D721Med (cell line): ENCODE measurements around the gene RPGRIP1.

Source experiments
- DNase-seq: peaks from one replicate; pipeline ENCODE4 v3.0.0; 2011; ENCODE audit warnings: low spot score; ENCODE audit not compliant: insufficient read length
- FAIRE-seq: peaks from 2 replicates; lab custom pipeline; 2011; peaks lifted over from hg19 to GRCh38; lab: Jason Lieb, UNC
- CTCF ChIP-seq: IDR thresholded peaks from 2 replicates; pipeline ENCODE4 v1.5.1; 2012; ENCODE audit warnings: mild to moderate bottlenecking, control low read depth; ENCODE audit not compliant: insufficient read depth; ENCODE audit errors: missing control alignments

RPGRIP1 gene

DNA sequence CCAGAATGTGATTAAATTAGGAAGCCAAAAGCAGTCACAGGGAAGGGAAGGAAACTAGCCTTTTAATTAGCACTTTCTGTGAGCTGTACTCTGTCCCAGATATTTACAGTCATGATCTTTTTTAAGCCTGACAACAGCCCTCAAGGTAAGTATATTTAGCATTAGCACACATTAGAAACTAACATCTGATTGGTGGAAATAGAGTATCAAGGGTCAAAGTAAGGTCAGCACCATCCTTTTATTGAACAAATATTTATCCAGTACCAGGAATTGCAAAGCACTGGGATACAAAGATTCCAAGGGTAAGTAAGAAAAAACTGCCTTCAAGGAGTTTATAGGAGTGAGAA is 28.2 kb downstream of the RPGRIP1 start:
- TF ChIP-seq CTCF: no peak
- DNase-seq: no peak
- no peak for FAIRE-seq

DNA sequence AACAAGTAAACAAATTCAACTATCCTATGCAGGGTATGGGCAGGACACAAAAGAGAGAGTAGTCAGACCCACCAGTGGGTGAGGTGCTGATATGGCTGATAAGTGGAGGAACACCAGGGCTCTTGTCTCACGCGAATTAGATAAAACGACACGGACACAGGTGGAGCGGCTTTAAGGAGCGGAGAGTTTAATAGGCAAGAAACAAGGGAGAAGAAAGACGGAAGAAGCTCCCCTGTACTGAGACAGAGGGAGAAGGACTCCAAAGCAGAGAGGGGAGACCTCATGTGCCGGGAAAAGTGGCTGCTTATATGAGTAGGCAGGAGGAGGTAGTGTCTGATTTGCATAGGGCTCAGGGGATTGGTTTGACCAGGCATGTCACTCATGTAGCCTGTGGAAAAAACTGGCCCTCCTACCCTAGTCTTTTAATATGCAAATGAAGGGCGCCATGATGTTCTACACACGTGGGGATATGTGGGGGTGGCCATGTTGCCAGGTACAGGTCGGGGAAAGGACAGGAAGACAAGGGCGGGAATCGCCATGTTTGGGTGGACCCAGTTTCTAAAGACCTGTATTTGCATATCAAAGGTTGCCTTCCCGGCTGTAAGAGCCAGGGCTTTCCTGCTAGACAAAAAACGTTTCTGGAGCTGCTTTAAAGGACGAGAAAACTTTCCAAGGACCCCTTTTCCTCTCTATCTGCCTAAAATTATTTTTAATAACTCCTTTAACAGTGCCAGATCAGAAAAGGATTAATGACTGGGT is 28.8 kb downstream of the RPGRIP1 start:
- DNase-seq (no peak), FAIRE-seq (no peak)
- TF ChIP-seq CTCF: no peak

GRCh38 chr14:21309238-21309636 is 29.4 kb downstream of the RPGRIP1 start:
- TF ChIP-seq CTCF: no peak

DNA sequence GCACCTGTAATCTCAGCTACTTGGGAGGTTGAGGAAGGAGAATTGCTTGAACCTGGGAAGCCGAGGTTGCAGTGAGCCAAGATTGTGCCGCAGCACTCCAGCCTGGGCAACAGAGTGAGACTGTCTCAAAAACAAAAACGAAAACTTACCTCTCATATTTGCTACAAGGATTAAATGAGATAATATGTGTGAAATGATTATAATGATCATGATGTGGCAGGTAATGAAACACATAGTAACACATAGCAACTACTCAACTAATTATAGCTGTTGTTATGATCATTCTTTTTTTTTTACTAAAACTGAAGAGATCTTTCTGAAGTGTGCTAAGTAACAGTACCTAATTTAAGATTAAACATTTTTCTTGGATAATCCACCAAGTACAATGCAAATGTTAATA is 30.1 kb downstream of the RPGRIP1 start:
- TF ChIP-seq CTCF: no peak
- DNase-seq (no peak), FAIRE-seq (no peak)

More at GRCh38 chr14:21309238-21309636, 29.4 kb downstream of the RPGRIP1 start:
- no peak for FAIRE-seq
- DNase-seq: no peak

GRCh38 chr14:21311614-21312013 is 31.7 kb downstream of the RPGRIP1 start:
- DNase-seq (no peak), FAIRE-seq (no peak)
- no peak for TF ChIP-seq CTCF

GRCh38 chr14:21313512-21313911 is 33.6 kb downstream of the RPGRIP1 start:
- FAIRE-seq: no peak
- no peak for DNase-seq
- no peak for TF ChIP-seq CTCF

GRCh38 chr14:21317398-21317797 is 37.5 kb downstream of the RPGRIP1 start:
- no peak for DNase-seq
- TF ChIP-seq CTCF: no peak
- FAIRE-seq: no peak
